GM13977 (cell line): ENCODE data around the gene ADCY9.

Experiments used
- DNase-seq: peaks from one replicate; pipeline ENCODE4 v3.0.0; 2012; ENCODE audit warnings: low spot score
- in situ Hi-C: fragments of 300-500 bp; cut with MboI; formaldehyde crosslinking; loops from one replicate; pipeline ENCODE4 v1.12.0; 2022; ENCODE audit warnings: low sequenced_read_pairs, low pct_unique_long_range_greater_than_20kb, mixed read lengths, inconsistent platforms; ENCODE audit not compliant: unreplicated experiment
- TF ChIP-seq, protein P1 (sequence below): IDR thresholded peaks from 2 replicates; pipeline ENCODE4 v1.5.1; 2012; ENCODE audit warnings: mild to moderate bottlenecking, control low read depth; ENCODE audit not compliant: insufficient read depth; ENCODE audit errors: extremely low read depth, missing control alignments

ADCY9 gene

DNA sequence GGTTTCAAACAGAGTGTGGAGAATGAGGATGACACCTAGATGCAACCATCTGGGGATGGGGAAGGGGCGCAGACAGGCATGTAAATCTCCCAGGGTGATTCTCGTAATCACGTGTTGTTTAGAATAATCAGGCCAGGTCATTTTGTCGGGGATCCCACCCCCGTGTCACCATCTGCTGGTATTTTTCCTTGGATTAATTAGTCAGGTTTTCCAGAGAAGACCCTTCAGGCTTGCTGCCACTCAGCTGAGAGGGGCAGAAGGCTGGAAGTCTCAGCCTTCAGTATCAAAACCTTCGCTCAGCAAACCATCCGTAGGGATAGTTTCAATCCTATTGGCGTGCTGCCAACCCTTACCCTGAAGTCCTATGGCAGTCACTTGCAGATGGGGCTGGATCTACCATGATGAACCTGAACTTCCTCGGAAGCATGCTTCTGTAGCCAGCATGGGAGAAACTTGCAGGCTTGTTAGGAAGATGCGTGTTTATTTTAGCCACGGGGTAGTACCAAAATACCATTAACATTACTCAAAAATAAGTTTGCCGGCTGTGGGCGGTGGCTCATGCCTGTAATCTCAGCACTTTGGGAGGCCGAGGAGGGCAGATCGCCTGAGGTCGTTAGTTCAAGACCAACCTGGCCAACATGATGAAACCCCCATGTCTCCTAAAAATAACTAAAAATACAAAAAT is 7.5 kb upstream of the ADCY9 start:
- TF ChIP-seq, protein P1, sequence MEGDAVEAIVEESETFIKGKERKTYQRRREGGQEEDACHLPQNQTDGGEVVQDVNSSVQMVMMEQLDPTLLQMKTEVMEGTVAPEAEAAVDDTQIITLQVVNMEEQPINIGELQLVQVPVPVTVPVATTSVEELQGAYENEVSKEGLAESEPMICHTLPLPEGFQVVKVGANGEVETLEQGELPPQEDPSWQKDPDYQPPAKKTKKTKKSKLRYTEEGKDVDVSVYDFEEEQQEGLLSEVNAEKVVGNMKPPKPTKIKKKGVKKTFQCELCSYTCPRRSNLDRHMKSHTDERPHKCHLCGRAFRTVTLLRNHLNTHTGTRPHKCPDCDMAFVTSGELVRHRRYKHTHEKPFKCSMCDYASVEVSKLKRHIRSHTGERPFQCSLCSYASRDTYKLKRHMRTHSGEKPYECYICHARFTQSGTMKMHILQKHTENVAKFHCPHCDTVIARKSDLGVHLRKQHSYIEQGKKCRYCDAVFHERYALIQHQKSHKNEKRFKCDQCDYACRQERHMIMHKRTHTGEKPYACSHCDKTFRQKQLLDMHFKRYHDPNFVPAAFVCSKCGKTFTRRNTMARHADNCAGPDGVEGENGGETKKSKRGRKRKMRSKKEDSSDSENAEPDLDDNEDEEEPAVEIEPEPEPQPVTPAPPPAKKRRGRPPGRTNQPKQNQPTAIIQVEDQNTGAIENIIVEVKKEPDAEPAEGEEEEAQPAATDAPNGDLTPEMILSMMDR, result no peak
- in situ Hi-C loops, result no loop called here
- no peak for DNase-seq

DNA sequence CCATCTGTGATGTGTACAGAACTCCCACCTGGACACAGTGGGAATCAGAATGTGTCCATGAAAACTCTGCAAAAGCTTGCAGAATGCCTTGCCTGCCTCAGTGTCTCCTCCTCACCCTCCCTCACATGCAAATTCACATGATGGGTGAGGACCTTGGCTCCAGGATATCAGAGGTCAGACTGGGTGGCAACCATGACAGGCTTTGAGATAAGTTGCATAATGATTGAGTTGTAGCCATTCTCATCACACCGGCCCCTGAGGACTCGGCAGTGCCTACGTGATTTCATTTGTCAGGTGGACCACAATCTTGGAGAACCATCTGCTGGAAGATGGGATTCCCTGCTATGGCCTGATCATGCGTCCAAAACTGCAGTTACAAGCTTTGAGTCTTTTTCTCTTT is 3.9 kb upstream of the ADCY9 start:
- no peak for DNase-seq
- TF ChIP-seq, protein P1, result no peak
- in situ Hi-C loops, result no loop called here

DNA sequence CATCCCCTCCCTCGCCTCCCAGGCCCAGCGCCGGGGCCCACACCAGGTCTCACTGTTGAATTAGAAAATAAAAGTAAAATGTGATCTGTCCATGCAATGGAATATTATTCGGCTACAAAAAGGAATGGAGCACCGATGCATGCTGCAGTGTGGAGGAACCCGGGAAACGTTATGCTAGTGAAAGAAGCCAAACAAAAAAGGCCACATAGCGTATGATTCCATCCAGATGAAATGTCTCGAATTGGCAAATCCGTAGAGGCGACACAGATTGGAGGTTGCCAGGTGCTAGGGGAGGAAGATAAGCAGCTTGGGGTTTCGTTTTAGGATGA is 972 bp upstream of the ADCY9 start:
- in situ Hi-C loops, result no loop called here
- TF ChIP-seq, protein P1, result no peak

DNA sequence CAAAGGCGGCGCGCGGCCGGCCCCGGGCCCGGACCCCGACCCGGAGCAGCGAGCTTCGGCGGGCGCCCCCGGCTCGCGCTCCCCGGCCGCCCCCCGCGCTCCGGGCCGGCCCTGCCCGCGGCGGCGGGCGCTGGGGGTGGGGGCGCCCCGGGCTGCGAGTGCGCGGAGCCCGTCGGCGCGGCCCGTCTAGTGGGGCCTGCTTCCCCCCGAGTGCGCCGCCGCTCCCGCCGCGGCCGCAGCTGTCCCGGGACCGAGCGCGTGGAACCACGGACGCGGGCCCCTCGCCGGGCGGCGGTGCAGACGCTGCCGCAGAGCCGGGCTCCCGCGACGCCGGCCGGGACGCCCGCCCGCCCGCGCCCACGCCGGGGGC is 308 bp downstream of the ADCY9 start:
- TF ChIP-seq, protein P1, result no peak
- in situ Hi-C loops, result no loop called here
- no peak for DNase-seq

More for the DNA sequence above, 972 bp upstream of the ADCY9 start:
- DNase-seq, result no peak

DNA sequence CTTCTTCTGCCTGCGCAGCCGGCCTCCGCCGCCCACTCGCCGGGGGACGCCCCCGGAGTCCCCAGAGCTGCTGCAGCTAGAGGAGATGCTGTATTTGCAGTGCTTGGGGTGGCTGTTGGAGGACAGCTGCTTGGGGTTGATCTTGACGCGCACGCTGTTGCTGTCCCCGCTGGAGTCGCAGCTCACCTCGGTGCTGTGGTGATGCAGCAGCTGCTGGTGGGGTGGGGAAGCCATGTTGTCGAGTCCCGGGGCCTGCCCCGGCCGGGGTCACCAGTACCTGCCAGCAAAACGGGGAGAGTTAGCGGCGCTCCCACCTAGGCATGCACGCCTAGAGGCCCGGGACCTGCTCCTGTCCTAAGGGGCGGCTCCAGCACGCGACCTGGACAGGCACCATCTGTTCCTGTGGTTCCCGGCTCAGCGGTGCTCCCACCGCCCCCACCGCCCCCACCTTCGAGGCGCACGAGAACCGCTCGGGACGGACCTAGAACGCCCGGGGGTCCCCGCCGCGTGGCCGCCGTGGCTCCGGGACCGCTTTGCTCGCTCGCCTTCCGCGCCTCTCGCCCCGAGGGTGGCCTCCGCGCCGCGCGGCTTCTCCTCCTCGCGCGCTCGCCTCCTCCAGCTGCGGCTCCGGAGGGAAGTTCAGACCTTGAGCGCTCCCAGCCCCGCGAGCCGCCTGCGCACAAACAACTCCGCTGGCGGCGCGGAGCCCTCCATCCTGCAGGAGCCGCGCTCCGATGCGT is 863 bp downstream of the ADCY9 start:
- DNase-seq, result peak; percentile 74
- TF ChIP-seq, protein P1, result no peak
- in situ Hi-C loops, result no loop called here

DNA sequence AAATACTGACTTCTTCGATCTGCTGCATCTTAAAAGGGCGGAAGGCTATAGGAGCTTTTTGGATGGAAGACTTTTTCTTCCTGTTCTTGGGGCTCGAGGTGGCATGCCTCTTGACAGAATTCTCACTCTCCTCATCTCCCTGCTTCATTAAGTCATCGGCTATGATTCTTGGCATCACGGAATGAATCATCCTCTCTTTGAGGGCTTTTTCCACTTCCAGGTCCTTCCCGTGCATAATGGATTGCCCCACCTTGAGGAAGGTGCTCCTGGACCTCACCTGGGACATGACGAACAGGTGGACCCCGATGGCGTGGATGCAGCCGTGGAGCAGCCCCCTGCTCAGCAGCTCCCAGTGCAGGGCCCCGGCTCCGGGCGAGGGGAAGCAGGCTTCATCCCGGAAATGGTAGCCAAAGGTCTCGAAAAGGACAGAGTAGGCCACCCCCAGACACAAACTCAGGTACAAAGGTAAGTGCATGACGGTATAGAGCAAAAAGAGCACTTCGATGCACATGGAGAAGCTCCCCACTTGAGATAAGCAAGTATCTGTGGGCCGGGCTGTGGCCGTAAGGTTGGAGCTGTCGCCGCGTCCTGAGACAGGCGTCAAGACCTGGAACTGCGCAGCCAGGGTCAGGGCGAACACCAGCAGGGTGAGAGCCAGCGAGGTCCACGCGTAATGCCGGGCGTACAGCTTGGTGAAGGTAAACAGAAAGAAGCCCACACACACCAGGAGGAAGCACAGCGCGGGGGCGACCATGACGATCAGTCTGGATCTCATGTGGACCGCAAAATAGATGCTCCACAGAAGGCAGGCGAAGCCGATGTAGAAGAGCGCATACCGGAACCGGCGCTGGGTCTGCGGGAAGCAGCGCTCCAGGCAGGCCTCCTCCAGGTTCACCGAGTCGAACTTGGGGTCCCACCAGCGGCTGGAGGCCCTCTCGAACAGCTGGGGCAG is 1.7 kb downstream of the ADCY9 start:
- TF ChIP-seq, protein P1, result no peak
- in situ Hi-C loops, result no loop called here
- no peak for DNase-seq
